Endothelial cell of umbilical vein (primary cell): Measurements from ENCODE around the gene TSPOAP1. TPM values are rescaled to one million over a fixed set of nuclear protein-coding genes. Genes with fewer than 3 reads are reported as not detected.

Experiments
- BruUV-seq: library from RNA; stranded (reverse); fragments of 400-500 nt; replicated peaks from 2 replicates; lab custom pipeline; 2021; lab: Mats Ljungman, UMichigan
- CTCF ChIA-PET: fragments of 300-600, 350-600 bp; sonication (Branson Sonifier 250); formaldehyde crosslinking; loops from one replicate; lab custom pipeline; 2021; ENCODE audit warnings: antibody characterized with exemption, inconsistent platforms; lab: Charles Lee
- POLR2A ChIA-PET: fragments of 300-600, 350-600 bp; sonication (Branson Sonifier 250); formaldehyde crosslinking; loops from one replicate; lab custom pipeline; 2021; ENCODE audit warnings: antibody characterized with exemption, inconsistent platforms; lab: Charles Lee
- DNase-seq: peaks from one replicate; pipeline ENCODE4 v3.0.0-alpha.2; 2011; ENCODE audit warnings: low read depth, low spot score
- FAIRE-seq: peaks from 2 replicates; lab custom pipeline; 2011; peaks lifted over from hg19 to GRCh38; lab: Jason Lieb, UNC
- H2AFZ ChIP-seq: 2 replicates; pipeline ENCODE4 v1.6.0; 2012; ENCODE audit warnings: low read depth, low read length, control low read depth, inconsistent platforms
- H3K27ac ChIP-seq: 2 replicates; pipeline ENCODE4 v1.5.1; 2011; ENCODE audit warnings: low read depth, mild to moderate bottlenecking, control low read depth, low read length, moderate library complexity; ENCODE audit not compliant: insufficient read depth
- H3K27me3 ChIP-seq, 2 experiments: 2 replicates each; pipeline versions ENCODE4 v1.6.0 to v1.6.1; 2011; ENCODE audit warnings: low read length in 2 of 2, mixed read lengths in 1 of 2; ENCODE audit not compliant: control insufficient read depth in 2 of 2, insufficient read depth in 2 of 2
- H3K36me3 ChIP-seq, 2 experiments: 2 replicates in 1 of 2; 3 replicates in 1 of 2; pipeline ENCODE4 v1.5.1; 2011; ENCODE audit warnings: low read length in 2 of 2, mild to moderate bottlenecking in 1 of 2, moderate library complexity in 1 of 2; ENCODE audit not compliant: control insufficient read depth in 2 of 2, insufficient read depth in 2 of 2; ENCODE audit errors: extremely low read depth in 1 of 2
- H3K4me1 ChIP-seq: 3 replicates; pipeline ENCODE4 v1.5.1; 2011; ENCODE audit warnings: mild to moderate bottlenecking, low read length; ENCODE audit not compliant: control insufficient read depth, insufficient read depth; ENCODE audit errors: extremely low read depth
- H3K4me2 ChIP-seq: 2 replicates; pipeline ENCODE4 v1.6.1; 2011; ENCODE audit warnings: low read length, control low read depth, mixed read lengths; ENCODE audit not compliant: insufficient read depth
- H3K4me3 ChIP-seq, 3 experiments: fragments of 200-600 bp in 1 of 3; sonication (generic), shearing (Covaris generic) in 1 of 3; replicated peaks in 1 of 3; 2 replicates each; pipeline ENCODE4 v1.5.1; 2011 to 2016; ENCODE audit warnings: control low read depth in 3 of 3, low read length in 3 of 3, mild to moderate bottlenecking in 2 of 3, inconsistent platforms in 1 of 3, low read depth in 1 of 3, moderate library complexity in 1 of 3; ENCODE audit not compliant: insufficient read depth in 1 of 3
- H3K79me2 ChIP-seq: 2 replicates; pipeline ENCODE4 v1.6.0; 2012; ENCODE audit warnings: low read length, inconsistent platforms; ENCODE audit not compliant: control insufficient read depth, insufficient read depth
- H3K9ac ChIP-seq: replicated peaks from 2 replicates; pipeline ENCODE3; 2011; ENCODE audit warnings: low read length, control low read depth; ENCODE audit not compliant: insufficient read depth; ENCODE audit errors: extremely low read depth
- H3K9me1 ChIP-seq: replicated peaks from 3 replicates; pipeline ENCODE4 v1.6.0; 2011; ENCODE audit warnings: mild to moderate bottlenecking, low read length; ENCODE audit not compliant: control insufficient read depth, insufficient read depth; ENCODE audit errors: extremely low read depth
- H3K9me3 ChIP-seq: replicated peaks from 2 replicates; pipeline ENCODE4 v1.5.1; 2012; ENCODE audit warnings: low read length, inconsistent platforms; ENCODE audit not compliant: control insufficient read depth, insufficient read depth
- H4K20me1 ChIP-seq: replicated peaks from 2 replicates; pipeline ENCODE3; 2011; ENCODE audit warnings: mild to moderate bottlenecking, low read length; ENCODE audit not compliant: control insufficient read depth, insufficient read depth; ENCODE audit errors: extremely low read depth
- FOS ChIP-seq: IDR thresholded peaks from 2 replicates; pipeline ENCODE4 v1.6.1; 2011; ENCODE audit warnings: mild to moderate bottlenecking, low read length, moderate library complexity, borderline replicate concordance; ENCODE audit not compliant: insufficient read depth
- GATA2 ChIP-seq: IDR thresholded peaks from 2 replicates; pipeline ENCODE4 v1.7.0; 2011; ENCODE audit warnings: low read depth, mild to moderate bottlenecking, moderate library complexity, mixed read lengths, low read length; ENCODE audit not compliant: insufficient read length, insufficient read depth
- JUN ChIP-seq: IDR thresholded peaks from 2 replicates; pipeline ENCODE4 v1.6.1; 2011; ENCODE audit warnings: borderline replicate concordance, low read depth; ENCODE audit not compliant: insufficient read length, insufficient read depth
- MAX ChIP-seq: IDR thresholded peaks from 2 replicates; pipeline ENCODE4 v1.6.1; 2011; ENCODE audit not compliant: insufficient read depth, insufficient read length
- POLR2AphosphoS5 ChIP-seq: IDR thresholded peaks from 2 replicates; pipeline ENCODE4 v1.6.1; 2012; ENCODE audit warnings: low read depth, mild to moderate bottlenecking, control low read depth, low read length, moderate library complexity; ENCODE audit not compliant: insufficient read depth
- dilution Hi-C: fragments of 300-500 bp; cut with MboI; formaldehyde crosslinking; loops from one replicate; pipeline ENCODE4 v1.15.0; 2019; ENCODE audit warnings: low sequenced_read_pairs; ENCODE audit not compliant: extremely low pct_ligation_motif_present
- intact Hi-C: fragments of 100-400 bp; cut with micrococcal nuclease; formaldehyde crosslinking; loops from one replicate; pipeline ENCODE4 v1.10.0; 2022
- polyA plus RNA-seq, 4 experiments: library from polyadenylated mRNA; depleted of rRNA in 3 of 4; stranded (reverse) in 3 of 4; unstranded in 1 of 4; fragments of >200 nt; gene quantifications; 2 replicates each; pipeline versions ENCODE4 v1.2.1 to v1.2.3, GENCODE V29; 2011 to 2012; ENCODE audit warnings: missing spikeins in 1 of 4
- total RNA-seq: library from RNA; stranded (reverse); gene quantifications from 2 replicates; pipeline ENCODE4 v1.2.3, GENCODE V29; 2021

TSPOAP1 gene
- total and polyA plus RNA-seq, 2 donors (not counting 3 experiments of a cell fraction or from before 2014, with no cell fraction given): not detected

GRCh38 chr17:58268774-58269556, 59.6 kb downstream of the TSPOAP1 start:
- intact Hi-C loops: no loop called here
- no peak overlapping the region for H3K9ac ChIP-seq
- H3K4me3 ChIP-seq: no peak overlapping the region
- no peaks in the 10 kb centered on the region for H3K4me1 ChIP-seq
- no TSS peak for BruUV-seq
- no peak overlapping the region for H3K27ac ChIP-seq
- ChIA-PET POLR2A (no interaction called here), CTCF (interaction anchor here (1.0 kb wide), 1 partner anchor 39 kb away, joined by 3 read pairs; no protein-coding TSS in a partner anchor)
- no peak for TF ChIP-seq MAX
- no peak for TF ChIP-seq JUN
- FAIRE-seq (no peak), DNase-seq (no peak)
- H3K27me3 ChIP-seq: no peaks in the 10 kb centered on the region
- H2AFZ ChIP-seq: no peak overlapping the region
- no peaks in the 10 kb centered on the region for H3K79me2 ChIP-seq
- H3K9me1 ChIP-seq: no peaks in the 10 kb centered on the region
- H4K20me1 ChIP-seq: no peaks in the 10 kb centered on the region
- no peaks in the 10 kb centered on the region for H3K36me3 ChIP-seq
- dilution Hi-C loops: no loop called here
- H3K9me3 ChIP-seq: no peaks in the 10 kb centered on the region
- no peak overlapping the region for H3K4me2 ChIP-seq

- DNase-seq: no peak
- Histone ChIP-seq H3K4me1 (no peaks in the 10 kb centered on the region), H3K9ac (no peak overlapping the region), H3K9me3 (no peaks in the 10 kb centered on the region), H4K20me1 (no peaks in the 10 kb centered on the region), H3K4me3 (no peak overlapping the region), H3K79me2 (no peaks in the 10 kb centered on the region), H3K36me3 (no peaks in the 10 kb centered on the region), H3K9me1 (no peaks in the 10 kb centered on the region), H3K4me2 (no peak overlapping the region), H2AFZ (no peak overlapping the region), H3K27ac (no peak overlapping the region), H3K27me3 (peaks cover 0 to 2% of the 10 kb centered on the region in 2 experiments)
- POLR2A ChIA-PET: no interaction called here
- no peak for FAIRE-seq
- TF ChIP-seq GATA2 (no peak), POLR2AphosphoS5 (no peak), FOS (no peak)
- intact Hi-C loops (no loop called here), dilution Hi-C loops (no loop called here)
- CTCF ChIA-PET: interaction anchor here (1.0 kb wide), 1 partner anchor 40 kb away, joined by 3 read pairs; no protein-coding TSS in a partner anchor
- BruUV-seq: no TSS peak
These were observed 60.3 kb downstream of the TSPOAP1 start for GRCh38 chr17:58268326-58268725.
